Subcutaneous adipose tissue (tissue), 4 donors: ENCODE measurements around the gene RNF128. TPM values are rescaled to one million over a fixed set of nuclear protein-coding genes. Genes with fewer than 3 reads are reported as not detected.

Experiments
- total RNA-seq, 4 donors: library from RNA; depleted of rRNA; stranded (reverse); fragments of >200 nt; gene quantifications; one replicate each; pipeline ENCODE4 v1.1.0, GENCODE V29; 2016
- TF ChIP-seq, protein P1 (sequence below): fragments of 450-650 bp; IDR thresholded peaks from one replicate; pipeline ENCODE4 v1.5.1; 2016; ENCODE audit warnings: low read depth, mild to moderate bottlenecking, control low read depth, antibody characterized with exemption, moderate library complexity

The RNF128 gene
- total RNA-seq, 4 donors from 2014 or later, result 0.49 to 4.6 (median 0.88) TPM; not detected in 1

DNA sequence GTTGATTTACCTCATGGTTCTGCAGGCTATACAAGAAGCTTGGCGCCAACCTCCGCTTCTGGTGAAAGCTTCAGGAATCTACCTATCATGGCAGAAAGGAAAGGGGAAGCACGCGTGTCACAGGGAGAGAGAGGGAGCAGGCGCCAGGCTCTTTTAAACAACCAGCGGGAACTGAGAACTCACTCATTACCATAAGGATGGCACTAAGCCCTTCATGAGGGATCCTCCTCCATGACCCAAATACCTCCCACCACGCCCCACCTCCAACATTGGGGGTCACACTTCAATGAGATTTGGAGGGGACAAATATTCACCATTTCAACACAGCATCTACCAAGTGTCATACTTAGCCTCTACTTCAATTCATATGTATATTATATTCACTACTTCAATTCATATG lies 57.2 kb downstream of the RNF128 start:
- TF ChIP-seq, protein P1, sequence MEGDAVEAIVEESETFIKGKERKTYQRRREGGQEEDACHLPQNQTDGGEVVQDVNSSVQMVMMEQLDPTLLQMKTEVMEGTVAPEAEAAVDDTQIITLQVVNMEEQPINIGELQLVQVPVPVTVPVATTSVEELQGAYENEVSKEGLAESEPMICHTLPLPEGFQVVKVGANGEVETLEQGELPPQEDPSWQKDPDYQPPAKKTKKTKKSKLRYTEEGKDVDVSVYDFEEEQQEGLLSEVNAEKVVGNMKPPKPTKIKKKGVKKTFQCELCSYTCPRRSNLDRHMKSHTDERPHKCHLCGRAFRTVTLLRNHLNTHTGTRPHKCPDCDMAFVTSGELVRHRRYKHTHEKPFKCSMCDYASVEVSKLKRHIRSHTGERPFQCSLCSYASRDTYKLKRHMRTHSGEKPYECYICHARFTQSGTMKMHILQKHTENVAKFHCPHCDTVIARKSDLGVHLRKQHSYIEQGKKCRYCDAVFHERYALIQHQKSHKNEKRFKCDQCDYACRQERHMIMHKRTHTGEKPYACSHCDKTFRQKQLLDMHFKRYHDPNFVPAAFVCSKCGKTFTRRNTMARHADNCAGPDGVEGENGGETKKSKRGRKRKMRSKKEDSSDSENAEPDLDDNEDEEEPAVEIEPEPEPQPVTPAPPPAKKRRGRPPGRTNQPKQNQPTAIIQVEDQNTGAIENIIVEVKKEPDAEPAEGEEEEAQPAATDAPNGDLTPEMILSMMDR, result no peak

DNA sequence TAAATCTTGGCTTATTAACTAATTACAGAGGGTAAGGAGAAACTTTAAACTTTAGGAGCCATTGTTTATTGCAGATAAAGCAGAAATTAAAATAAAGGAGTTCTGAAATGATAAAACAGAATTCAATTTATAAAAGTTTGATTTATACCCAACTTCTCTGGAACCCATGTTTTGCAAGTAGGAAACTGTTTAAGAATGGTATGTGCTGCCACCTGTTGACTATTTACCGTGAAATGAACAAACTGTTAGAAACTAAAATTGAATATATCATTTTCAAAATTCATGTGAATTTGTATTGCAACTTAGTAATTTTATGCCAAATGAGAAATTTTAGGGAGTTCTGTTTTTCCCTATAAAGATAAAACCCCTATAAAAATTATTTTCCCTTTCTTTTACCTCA lies 65.0 kb downstream of the RNF128 start:
- TF ChIP-seq, protein P1, result no peak

DNA sequence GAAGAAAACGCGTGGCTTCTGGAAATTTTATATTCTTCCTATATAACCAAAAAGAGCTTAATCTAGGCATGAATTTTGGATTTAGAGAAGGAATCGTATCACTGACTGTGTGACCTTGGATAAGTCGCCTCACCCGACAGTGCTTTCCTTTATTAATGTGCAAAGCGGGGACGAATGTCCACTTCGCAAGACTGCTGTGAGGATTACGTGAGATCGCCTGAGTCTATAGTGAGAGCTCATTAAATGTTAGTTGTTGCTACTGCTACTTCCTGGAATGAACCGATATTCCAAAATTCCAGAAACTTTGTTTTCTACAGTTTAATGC lies 75.5 kb downstream of the RNF128 start:
- TF ChIP-seq, protein P1, result no peak

DNA sequence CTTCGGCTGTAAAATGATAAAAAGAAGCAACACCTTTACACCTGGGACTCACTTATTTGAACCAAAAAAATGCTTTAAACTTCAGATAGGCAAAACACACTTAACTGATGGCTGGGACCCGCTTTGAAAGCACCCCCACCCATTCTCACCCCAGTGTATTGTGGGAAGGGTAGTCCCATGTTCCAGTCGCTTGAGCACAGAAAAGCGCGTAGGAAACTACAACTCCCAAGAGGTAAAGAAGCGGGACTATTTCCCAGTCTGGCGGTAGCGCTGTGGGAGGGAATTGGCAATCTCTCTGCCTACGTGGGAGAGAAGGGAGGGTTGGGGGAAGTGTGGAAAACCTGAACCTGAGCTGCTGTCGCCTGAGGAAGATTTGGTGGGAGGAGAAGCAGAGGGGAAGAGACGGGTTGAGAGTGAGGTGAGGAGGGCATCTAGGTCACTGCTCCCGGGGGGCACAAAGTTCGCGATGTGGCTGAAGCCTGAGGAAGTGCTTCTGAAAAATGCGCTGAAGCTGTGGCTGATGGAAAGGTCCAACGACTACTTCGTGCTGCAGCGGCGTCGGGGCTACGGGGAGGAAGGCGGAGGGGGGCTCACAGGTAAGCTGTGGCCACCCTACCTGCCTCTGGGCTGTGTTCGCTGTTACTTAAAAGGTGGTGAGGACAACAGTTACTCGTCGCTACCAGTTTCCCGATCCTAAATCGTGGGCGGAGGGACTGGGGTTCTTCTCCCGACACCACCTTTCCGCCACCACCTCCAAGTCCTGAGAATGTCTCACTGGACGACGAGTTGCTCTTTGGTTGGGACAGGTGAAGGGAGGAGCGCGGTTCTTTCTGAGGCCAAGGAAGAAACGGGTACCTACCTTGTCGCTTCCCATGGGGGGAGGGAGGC lies 76.1 kb downstream of the RNF128 start, which contains the start of gene TBC1D8B:
TSS of gene TBC1D8B (plus strand) at position 286 of the 888 bp plus-strand sequence. CDS start at position 467, 181 bp downstream.
- TF ChIP-seq, protein P1, result no peak

DNA sequence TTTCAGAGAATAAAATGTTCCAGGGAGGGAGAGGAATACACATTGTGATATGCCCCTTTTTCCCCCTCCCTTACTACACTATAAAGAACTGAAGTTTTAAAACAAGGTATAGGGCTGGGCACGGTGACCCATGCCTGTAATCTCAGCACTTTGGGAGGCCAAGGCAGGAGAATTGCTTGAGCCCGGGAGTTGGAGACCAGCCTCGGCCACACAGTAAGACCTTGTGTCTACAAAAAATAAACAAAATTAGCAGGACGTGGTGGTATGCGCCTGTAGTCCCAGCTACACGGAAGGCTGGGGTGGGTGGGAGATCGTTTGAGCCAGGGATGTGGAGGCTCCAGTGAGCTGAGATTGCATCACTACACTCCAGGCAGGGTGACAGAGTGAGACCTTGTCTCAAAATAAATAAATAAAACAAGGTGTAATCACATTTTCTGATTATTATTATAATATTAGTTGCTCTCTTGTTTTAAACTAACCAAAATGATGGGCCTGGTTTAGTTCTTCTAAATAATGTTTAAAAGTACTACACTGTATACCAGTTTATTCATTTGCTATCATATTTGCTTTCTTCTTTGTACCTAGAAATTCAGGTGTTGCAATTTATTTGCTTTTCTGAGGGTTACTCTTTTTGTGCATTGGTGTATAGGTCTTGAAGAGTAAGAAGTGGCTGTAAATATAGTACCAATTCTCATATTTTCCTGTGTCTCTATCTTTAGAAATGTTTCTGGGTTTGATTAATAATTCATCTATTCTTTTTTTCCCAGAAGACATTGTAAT lies 84.8 kb downstream of the RNF128 start:
- TF ChIP-seq, protein P1, result no peak

Other genes starting within 250 kb of the RNF128 start
- 1 to 10 TPM; 1.1 to 3.6 (median 2.7) TPM for gene RADX, start 114.7 kb upstream of the RNF128 start, total RNA-seq
- 1 to 10 TPM; 4.4 to 9.1 (median 7.1) TPM for gene TBC1D8B, start 76.0 kb downstream of the RNF128 start, total RNA-seq
- gene RIPPLY1, start 176.6 kb downstream of the RNF128 start, total RNA-seq, result not detected
- 1 to 10 TPM in 1 of 4 donors, under 1 TPM in 1, not detected in 2; 0.57 to 1.2 TPM for gene CLDN2, start 193.7 kb downstream of the RNF128 start, total RNA-seq